Inflammatory macrophage treated with lipopolysaccharide for 4 hours (primary cell): Measurements from ENCODE around the gene CYP2D6.
"Not testable (repeated sequence)": the region's sequence is repeated elsewhere in the genome, so short reads cannot be mapped to it uniquely, and the experiment has no call there.

Experiments
- DNase-seq: peaks from one replicate; pipeline ENCODE4 v3.0.0-alpha.2; 2020

Gene CYP2D6

DNA sequence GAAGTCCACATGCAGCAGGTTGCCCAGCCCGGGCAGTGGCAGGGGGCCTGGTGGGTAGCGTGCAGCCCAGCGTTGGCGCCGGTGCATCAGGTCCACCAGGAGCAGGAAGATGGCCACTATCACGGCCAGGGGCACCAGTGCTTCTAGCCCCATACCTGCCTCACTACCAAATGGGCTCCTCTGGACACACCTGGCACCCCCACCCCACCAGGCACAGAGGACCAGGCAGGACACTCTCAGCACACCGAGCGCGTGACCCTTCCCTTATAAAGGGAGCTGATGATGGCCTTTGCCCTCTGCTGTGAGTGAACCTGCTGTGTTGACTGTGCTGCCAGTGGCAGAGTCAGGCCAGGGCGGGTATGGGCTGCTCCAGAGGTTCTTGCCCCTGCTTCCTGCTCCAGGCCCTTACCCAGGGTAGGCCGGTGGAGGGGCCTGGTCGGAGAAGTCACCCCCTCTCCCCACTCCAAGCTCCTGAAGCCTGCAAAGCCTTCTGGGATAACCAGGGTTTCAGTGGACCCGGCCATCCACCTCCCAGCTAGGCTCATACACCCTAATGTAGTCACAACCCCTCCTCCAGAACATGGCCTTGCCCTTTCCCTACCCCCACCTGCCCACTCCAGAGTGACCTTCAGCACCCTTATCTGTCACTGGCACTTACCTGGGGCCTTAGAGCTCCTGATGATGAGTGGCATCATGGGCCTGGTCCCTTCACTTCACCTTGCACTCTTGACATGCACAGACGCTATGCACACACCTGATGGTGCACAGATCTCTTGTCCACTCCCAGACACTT, at the start of gene CYP2D6:
Gene CYP2D6, minus strand, starts transcription at position 172 of the 793 bp plus-strand sequence. Its CDS starts 19 bp downstream, at position 153.
- not testable (repeated sequence) for DNase-seq

DNA sequence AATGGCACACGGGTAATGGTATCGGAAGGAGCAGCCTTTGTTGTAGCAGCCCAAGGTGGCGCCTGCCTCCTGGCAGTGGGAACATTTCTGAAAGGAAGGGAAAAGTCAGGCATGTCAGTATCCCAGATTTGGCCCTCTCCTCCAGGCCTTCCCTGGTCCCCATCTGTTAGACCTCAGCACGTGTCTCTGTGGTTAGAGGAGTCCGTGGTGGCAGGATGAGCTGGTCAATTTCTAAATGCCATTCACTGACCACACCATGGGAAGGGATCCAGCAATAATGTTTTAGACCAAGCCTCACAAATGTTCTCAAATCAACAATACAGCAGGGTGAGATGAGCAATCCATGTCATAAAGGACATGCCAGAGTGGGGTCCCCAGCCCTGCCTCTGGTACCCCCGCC, 49.0 kb upstream of the CYP2D6 start:
- no peak for DNase-seq

- no peak for DNase-seq
These were observed 48.4 kb upstream of the CYP2D6 start for GRCh38 chr22:42178910-42179519.

- DNase-seq: no peak
These were observed 47.3 kb upstream of the CYP2D6 start for GRCh38 chr22:42177891-42178336.

- no peak for DNase-seq
These were observed 45.8 kb upstream of the CYP2D6 start for GRCh38 chr22:42176255-42176915.

GRCh38 chr22:42174062-42174461, 43.5 kb upstream of the CYP2D6 start:
- DNase-seq: no peak

DNA sequence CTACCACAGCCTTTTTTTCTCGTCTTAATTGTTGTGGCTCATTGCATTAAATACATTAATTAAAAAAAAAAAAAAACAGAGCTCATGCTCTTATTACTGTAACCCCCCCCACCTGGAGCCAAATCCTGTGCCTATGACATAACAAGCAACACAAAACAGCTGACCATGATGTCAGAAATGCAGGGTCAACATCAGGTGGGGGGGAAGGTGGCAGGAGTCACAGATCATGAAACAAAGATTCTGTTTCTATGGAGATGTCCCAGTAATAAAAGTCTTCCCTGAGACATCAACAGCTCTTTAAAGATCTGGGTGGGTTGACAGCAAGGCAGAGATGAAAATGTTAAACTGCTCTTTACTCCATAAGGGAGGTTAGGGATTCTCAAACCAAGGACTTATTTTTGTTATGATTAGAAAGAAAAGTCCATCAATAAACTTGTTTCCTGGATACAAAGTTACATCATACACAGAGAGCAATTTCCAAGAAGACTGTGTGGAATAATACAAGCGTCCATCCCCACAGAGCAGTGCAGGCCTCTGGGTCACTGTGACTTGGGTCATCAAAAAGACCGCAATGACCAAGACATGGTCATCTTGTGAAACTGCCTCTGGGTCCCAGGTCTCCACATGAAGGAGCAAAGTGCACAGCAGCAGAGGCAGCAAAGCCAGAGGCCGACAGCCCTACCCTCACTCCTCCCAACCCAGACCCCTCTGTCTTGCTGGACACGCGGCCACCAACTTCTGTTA, 42.7 kb upstream of the CYP2D6 start:
- DNase-seq: no peak

GRCh38 chr22:42172773-42173172, 42.2 kb upstream of the CYP2D6 start:
- DNase-seq: no peak

GRCh38 chr22:42171946-42172719, 41.5 kb upstream of the CYP2D6 start:
- peak; percentile 5 for DNase-seq

DNA sequence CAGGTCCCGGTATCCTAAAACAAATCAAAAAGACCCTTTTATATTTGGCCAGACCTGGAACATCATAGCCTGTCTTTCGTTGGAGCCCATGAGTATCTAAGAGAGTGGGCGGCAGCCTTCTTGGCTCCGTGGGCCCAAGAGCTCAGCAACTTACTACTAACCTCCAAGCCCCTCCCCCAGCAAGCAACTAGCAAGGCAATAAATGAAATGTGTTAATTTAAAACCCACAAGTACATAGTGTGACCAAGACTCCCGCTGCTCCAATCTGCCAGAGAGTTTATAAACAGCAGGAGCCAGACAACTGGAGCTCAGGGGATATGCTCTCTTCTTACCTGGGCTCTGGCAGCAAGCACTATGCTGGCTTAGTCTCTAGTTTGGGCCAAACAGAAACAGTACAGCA, 40.8 kb upstream of the CYP2D6 start:
- no peak for DNase-seq

DNA sequence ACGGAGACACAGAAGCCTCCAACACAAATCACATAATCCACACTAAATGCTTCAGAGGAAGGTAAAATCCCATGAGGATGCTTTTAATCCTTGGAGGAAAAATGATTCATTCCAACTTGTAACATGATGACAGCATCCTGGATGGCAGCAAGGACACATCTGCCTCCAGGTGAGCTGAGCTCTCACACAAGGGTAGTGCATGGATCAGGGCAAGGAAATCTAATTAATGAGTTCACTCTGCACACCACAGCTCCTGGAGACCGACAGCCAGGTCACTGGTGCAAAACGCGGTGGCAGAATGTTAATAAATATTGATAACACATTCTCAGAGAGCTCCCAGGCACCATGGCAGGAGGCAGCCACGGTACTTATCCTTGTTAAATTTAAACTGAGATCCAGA, 40.3 kb upstream of the CYP2D6 start:
- no peak for DNase-seq

GRCh38 chr22:42169055-42169469, 38.5 kb upstream of the CYP2D6 start:
- DNase-seq: peak; percentile 49

DNA sequence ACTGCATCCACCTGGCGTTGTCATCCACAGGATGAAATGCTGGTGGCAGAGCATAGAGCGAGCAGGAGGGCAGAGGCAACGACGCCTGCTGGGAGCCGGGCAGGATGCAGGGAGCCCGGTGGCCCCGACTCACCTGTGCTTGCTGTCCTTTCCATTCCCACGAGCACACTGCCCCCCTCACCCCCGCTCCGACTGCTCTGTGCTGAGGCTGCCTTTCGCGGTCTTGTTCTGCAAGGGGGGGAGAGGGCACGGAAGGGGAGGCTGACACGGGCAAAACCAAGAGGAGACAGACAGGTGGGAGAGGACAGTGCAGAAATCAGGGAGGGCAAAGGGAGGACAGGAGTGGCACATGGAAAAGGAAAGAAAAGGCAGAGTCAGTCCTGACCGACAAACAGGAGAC, 37.9 kb upstream of the CYP2D6 start:
- no peak for DNase-seq

DNA sequence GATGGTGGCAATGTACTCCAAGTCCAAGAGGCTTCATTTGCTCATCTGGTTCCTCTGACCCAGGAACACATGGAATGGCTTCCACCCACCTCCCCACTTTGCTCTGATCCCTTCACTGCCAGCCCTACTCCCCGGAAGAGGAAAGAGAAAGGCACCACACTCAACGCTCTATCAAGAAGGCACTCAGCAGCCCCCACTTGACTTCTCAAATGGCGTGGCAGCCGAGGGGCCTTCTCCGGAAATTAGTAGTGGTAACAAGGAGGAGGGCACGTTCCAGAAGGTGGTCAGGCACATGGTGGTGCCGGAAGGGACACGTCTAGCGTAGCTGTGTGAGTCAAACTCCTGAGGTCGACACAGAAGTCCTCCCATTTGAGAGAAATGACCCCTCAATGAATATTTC, 36.5 kb upstream of the CYP2D6 start:
- no peak for DNase-seq

- DNase-seq: no peak
These were observed 34.3 kb upstream of the CYP2D6 start for GRCh38 chr22:42164901-42165300.

- no peak for DNase-seq
These were observed 32.9 kb upstream of the CYP2D6 start for GRCh38 chr22:42163515-42163914.

- DNase-seq: no peak
These were observed 32.3 kb upstream of the CYP2D6 start for GRCh38 chr22:42162728-42163489.

DNA sequence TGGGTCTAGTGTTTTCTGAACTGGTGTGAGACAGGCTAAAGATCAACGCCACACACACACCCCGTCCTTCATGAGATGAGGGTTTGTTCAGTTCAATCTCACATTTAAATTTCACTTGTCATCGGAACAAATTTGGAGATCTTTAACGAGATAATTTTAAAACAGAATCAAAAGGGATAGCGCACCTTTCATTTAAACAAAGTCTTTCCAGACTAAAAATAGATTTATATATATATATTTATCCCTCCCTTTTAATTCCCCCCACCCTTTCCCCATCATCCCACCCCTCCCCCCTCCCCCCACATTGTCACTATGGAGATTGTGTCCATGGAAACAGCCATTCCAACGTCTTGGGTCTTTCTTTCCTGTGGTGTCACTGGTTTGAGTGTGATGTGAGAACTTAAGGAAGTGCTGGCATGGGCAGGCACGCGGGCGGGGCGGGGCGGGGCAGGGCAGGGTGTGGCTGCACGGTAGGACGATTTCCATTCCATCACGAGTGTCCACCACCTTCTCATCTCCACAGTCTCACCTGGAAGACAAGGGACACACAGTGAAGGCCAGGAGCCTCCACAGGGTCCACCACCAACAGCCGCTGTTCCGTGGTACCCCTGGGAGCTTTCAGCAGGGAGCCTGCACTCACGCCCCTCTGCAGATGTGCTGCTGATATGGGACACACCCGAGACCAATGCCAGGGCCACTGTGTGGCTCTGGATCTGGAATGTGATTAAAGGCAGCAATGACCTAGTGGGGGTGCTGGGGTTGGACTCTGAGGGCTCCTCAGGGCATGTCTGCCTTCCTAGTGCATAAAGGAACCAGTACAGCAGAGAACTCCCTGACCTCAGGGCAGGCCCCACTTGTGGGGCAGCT, 30.5 kb upstream of the CYP2D6 start:
- DNase-seq: no peak

- DNase-seq: no peak
These were observed 29.6 kb upstream of the CYP2D6 start for GRCh38 chr22:42160251-42160650.

DNA sequence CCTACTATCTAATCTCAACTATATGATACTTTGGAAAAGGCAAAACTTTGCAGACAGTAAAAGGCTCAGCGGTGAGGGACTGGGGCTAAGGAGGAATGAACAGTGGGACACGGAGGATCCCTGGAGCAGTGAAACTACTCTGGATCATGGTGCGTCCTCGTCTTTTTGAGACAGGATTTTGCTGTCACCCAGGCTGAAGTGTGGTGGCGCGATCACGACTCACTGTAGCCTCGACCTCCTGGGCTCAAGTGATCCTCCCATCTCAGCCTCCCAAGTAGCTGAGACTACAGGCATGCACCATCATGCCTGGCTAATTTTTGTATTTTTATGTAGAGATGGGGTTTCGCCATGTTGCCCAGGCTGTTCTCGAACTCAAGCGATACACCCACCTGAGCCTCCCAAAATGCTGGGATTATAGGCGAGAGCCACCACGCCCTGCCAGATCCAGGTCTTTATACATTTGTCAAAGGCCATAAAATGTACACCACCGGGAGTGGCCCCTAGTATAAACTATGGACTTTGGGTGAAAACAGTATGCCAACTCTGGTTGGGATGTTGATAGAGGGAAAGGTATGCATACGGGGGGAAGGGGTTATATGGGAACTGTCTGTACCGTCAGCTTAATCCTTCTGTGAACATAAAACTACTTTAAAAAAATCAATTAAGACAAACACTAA, 28.0 kb upstream of the CYP2D6 start:
- no peak for DNase-seq
